HepG2 (cell line): ENCODE data around the gene BID. TPM values are rescaled to one million over a fixed set of nuclear protein-coding genes. Genes with fewer than 3 reads are reported as not detected.

Experiments used
- ATAC-seq: fragments of 200-7000 bp; cut with Tn5 transposase; 3 replicates; pipeline ENCODE4 v1.9.1; 2020; ENCODE audit warnings: mild to moderate bottlenecking, moderate library complexity
- BruUV-seq: library from RNA; stranded (reverse); fragments of 400-500 nt; replicated peaks from 2 replicates; lab custom pipeline; 2021; lab: Mats Ljungman, UMichigan
- CTCF ChIA-PET: fragments of 300-600 bp; formaldehyde crosslinking; extraction: SDS; loops from one replicate; lab custom pipeline; 2021; ENCODE audit warnings: low total read pairs, inconsistent platforms, low intra/inter-chr PET ratio; lab: Yijun Ruan, JAX
- POLR2A ChIA-PET: fragments of 350-600 bp; sonication (Branson Sonifier 250); formaldehyde crosslinking; loops from one replicate; lab custom pipeline; 2020; ENCODE audit warnings: antibody characterized with exemption, inconsistent platforms; lab: Yijun Ruan, JAX
- DNase-seq: peaks from one replicate; pipeline ENCODE4 v3.0.0-alpha.2; 2015; ENCODE audit warnings: low spot score
- FAIRE-seq: peaks from 3 replicates; lab custom pipeline; 2011; peaks lifted over from hg19 to GRCh38; lab: Jason Lieb, UNC
- H2AFZ ChIP-seq: one replicate; pipeline ENCODE4 v1.6.1; 2011; ENCODE audit warnings: low read length, inconsistent platforms
- H3K27ac ChIP-seq: fragments of 300-600 bp; 3 replicates; pipeline ENCODE4 v1.8.0; 2011; ENCODE audit warnings: mixed run types, mild to moderate bottlenecking, mixed read lengths, low read length, inconsistent platforms; ENCODE audit not compliant: insufficient read depth; ENCODE audit errors: extremely low read length
- H3K27me3 ChIP-seq, 2 experiments: fragments of 200-600 bp in 1 of 2; 2 replicates in 1 of 2; 3 replicates in 1 of 2; pipeline versions ENCODE4 v1.6.0 to v1.8.0; 2011; ENCODE audit warnings: low read length in 2 of 2, mild to moderate bottlenecking in 2 of 2, moderate library complexity in 2 of 2, inconsistent platforms in 1 of 2; ENCODE audit not compliant: insufficient read depth in 2 of 2, control insufficient read depth in 1 of 2
- H3K36me3 ChIP-seq, 2 experiments: fragments of 200-600 bp in 1 of 2; replicated peaks in 1 of 2; 2 replicates in 1 of 2; 3 replicates in 1 of 2; pipeline versions ENCODE4 v1.5.1 to v1.8.0; 2011; ENCODE audit warnings: low read length in 2 of 2, inconsistent platforms in 1 of 2; ENCODE audit not compliant: insufficient read depth in 2 of 2, control insufficient read depth in 1 of 2
- H3K4me1 ChIP-seq: 2 replicates; pipeline ENCODE4 v1.5.1; 2012; ENCODE audit warnings: low read length, inconsistent platforms; ENCODE audit not compliant: insufficient read depth
- H3K4me2 ChIP-seq: 2 replicates; pipeline ENCODE4 v1.6.0; 2011; ENCODE audit warnings: low read depth, low read length, inconsistent platforms
- H3K4me3 ChIP-seq, 3 experiments: fragments of 200-600 bp in 1 of 3; sonication (generic), shearing (Covaris generic) in 1 of 3; replicated peaks in 1 of 3; 2 replicates each; pipeline ENCODE4 v1.5.1; 2011 to 2016; ENCODE audit warnings: low read length in 3 of 3, inconsistent platforms in 2 of 3, low read depth in 2 of 3, mild to moderate bottlenecking in 2 of 3, control low read depth in 1 of 3, mixed read lengths in 1 of 3; ENCODE audit not compliant: insufficient read depth in 1 of 3
- H3K79me2 ChIP-seq: one replicate; pipeline ENCODE4 v1.6.1; 2011; ENCODE audit warnings: low read length, inconsistent platforms; ENCODE audit not compliant: insufficient read depth
- H3K9ac ChIP-seq: 2 replicates; pipeline ENCODE4 v1.6.0; 2011; ENCODE audit warnings: mild to moderate bottlenecking, low read depth, low read length, inconsistent platforms; ENCODE audit not compliant: insufficient read depth
- H3K9me3 ChIP-seq: 2 replicates; pipeline ENCODE4 v1.5.1; 2012; ENCODE audit warnings: mild to moderate bottlenecking, low read length
- H4K20me1 ChIP-seq: 2 replicates; pipeline ENCODE4 v1.6.0; 2011; ENCODE audit warnings: inconsistent platforms, mild to moderate bottlenecking, low read length, moderate library complexity; ENCODE audit not compliant: insufficient read depth
- ATAD3A ChIP-seq: sonication (generic); formaldehyde crosslinking; IDR thresholded peaks from 2 replicates; pipeline ENCODE4 v1.4.0; 2020; ENCODE audit warnings: missing genetic modification reagents
- HDAC2 ChIP-seq: sonication (generic); formaldehyde crosslinking; IDR thresholded peaks from 2 replicates; pipeline ENCODE4 v1.4.0; 2020; ENCODE audit warnings: missing genetic modification reagents
- KDM5A ChIP-seq: fragments of 200-600 bp; sonication (generic); IDR thresholded peaks from 2 replicates; pipeline ENCODE4 v1.7.0; 2018; ENCODE audit warnings: antibody characterized with exemption, mild to moderate bottlenecking, low read length, borderline replicate concordance
- NFKBIZ ChIP-seq: IDR thresholded peaks from 2 replicates; pipeline ENCODE4 v1.6.1; 2018; ENCODE audit warnings: missing genetic modification reagents, missing compliant biosample characterization
- SNRNP70 ChIP-seq: fragments of 200-400 bp; formaldehyde crosslinking; IDR thresholded peaks from 2 replicates; pipeline ENCODE4 v1.6.1; 2017; ENCODE audit warnings: mild to moderate bottlenecking, low read depth, low read length, moderate library complexity
- THYN1 ChIP-seq: sonication (generic); formaldehyde crosslinking; IDR thresholded peaks from 2 replicates; pipeline ENCODE4 v1.8.1; 2023; ENCODE audit warnings: low read depth, mild to moderate bottlenecking, moderate library complexity, missing genetic modification reagents, borderline replicate concordance
- XRCC5 ChIP-seq: fragments of 200-400 bp; formaldehyde crosslinking; optimal IDR thresholded peaks from 2 replicates; pipeline ENCODE3; 2017; ENCODE audit warnings: mild to moderate bottlenecking, low read length
- ZBTB38 ChIP-seq: sonication (generic); formaldehyde crosslinking; IDR thresholded peaks from 2 replicates; pipeline ENCODE4 v1.5.1; 2020; ENCODE audit warnings: mild to moderate bottlenecking, missing genetic modification reagents
- ZNF260 ChIP-seq: sonication (generic); formaldehyde crosslinking; IDR thresholded peaks from 2 replicates; pipeline ENCODE4 v1.4.0; 2020; ENCODE audit warnings: missing genetic modification reagents, low read depth, mild to moderate bottlenecking, borderline replicate concordance
- WGBS: methylation state at CpG from one replicate; pipeline ENCODE4 v1.1.6; 2017; ENCODE audit warnings: low lambda C conversion rate; 5-methylcytosine and 5-hydroxymethylcytosine counted together
- in situ Hi-C: cut with HindIII; loops from 2 replicates; pipeline ENCODE4 v1.10.0; 2017; ENCODE audit warnings: low pct_unique_long_range_greater_than_20kb; ENCODE audit not compliant: extremely low pct_ligation_motif_present
- intact Hi-C: fragments of 100-400 bp; cut with micrococcal nuclease; formaldehyde crosslinking; loops from one replicate; pipeline ENCODE4 v1.10.0; 2022; ENCODE audit not compliant: unreplicated experiment
- polyA plus RNA-seq, 8 experiments: library from polyadenylated mRNA; depleted of rRNA in 3 of 8; stranded (reverse) in 7 of 8; unstranded in 1 of 8; fragments of >200 nt; fragmentation: Illumina TruSeq in 4 of 8; extraction: Trizol in 4 of 8; gene quantifications; 2 replicates each; pipeline versions ENCODE4 v1.2.1 to v1.2.3, GENCODE V29; 2011 to 2016; ENCODE audit warnings: low read depth in 4 of 8, missing spikeins in 1 of 8, mixed read lengths in 1 of 8; ENCODE audit not compliant: insufficient read depth in 1 of 8
- total RNA-seq, 5 experiments: library from RNA; depleted of rRNA; stranded (reverse); fragments of >200 nt; fragmentation: Illumina TruSeq; extraction: Trizol; gene quantifications; 2 replicates each; pipeline ENCODE4 v1.2.3, GENCODE V29; 2016; ENCODE audit warnings: low read depth in 1 of 5
- TF ChIP-seq, protein P1 (sequence below): sonication (generic); formaldehyde crosslinking; IDR thresholded peaks from one replicate; pipeline ENCODE4 v1.5.1; 2020; ENCODE audit warnings: mild to moderate bottlenecking, missing genetic modification reagents; ENCODE audit errors: not compliant biosample characterization
- TF ChIP-seq, protein P2 (sequence below): sonication (generic); formaldehyde crosslinking; IDR thresholded peaks from 2 replicates; pipeline ENCODE4 v1.4.0; 2020; ENCODE audit warnings: missing genetic modification reagents

The BID gene
- total and polyA plus RNA-seq, 2 of the 13 experiments (the other 11 are each of a cell fraction or from before 2014, with no cell fraction given) = 35.3 to 51.7 TPM

DNA sequence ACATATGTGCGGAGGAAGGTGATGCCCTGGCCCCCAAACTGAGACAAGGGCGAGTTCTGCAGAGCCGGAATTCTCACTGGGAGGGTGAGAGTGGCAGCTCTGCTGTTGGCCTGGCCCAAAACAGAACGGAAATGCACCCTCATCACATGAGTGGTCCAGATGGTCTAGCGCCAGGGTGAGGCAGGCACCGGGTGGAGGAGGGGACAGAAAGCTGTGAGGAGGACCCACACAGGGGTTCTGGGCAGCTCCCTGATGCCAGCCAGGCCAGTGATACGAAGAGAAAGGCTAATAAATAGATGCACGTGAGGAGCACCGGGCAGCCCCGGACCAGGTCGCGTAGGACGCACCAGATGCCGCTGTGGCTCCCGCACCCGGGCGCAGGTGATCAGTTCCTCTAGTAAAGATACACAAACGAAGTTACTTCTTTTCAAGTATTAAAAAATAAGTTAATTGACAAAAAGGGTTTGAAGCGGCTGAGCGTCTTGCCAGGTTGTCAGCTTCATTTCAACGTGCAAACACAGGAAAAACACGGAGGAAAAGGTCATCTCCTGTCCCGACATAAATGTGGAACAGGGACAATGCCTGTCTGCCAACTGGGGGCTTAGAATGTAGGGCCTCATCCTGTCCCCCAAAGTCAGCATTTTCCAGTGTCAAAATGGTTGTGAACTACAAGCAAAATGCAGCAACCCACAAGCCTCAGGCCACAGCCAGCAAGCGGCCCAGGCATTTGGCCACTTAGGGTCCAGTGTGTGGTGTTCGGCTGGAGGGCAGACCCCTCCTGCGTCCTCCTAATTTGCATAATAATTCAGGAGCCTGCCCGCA, 15.3 kb upstream of the BID start:
- FAIRE-seq (no peak), DNase-seq (no peak), ATAC-seq (no peak)
- in situ Hi-C loops (no loop called here), intact Hi-C loops (no loop called here)
- H3K4me3 ChIP-seq = no peak overlapping the region
- no peaks in the 10 kb centered on the region for H3K9me3 ChIP-seq
- H3K36me3 ChIP-seq = peaks cover 4 to 6% of the 10 kb centered on the region in 2 experiments; a peak in 2 of 5 replicates
- H3K4me1 ChIP-seq = peaks cover 29% of the 10 kb centered on the region
- H4K20me1 ChIP-seq = no peaks in the 10 kb centered on the region
- 94% methylated on average over 27 of the region's 27 CpGs for WGBS
- H3K4me2 ChIP-seq = no peak overlapping the region
- no TSS peak for BruUV-seq
- POLR2A ChIA-PET = no interaction called here
- no peak overlapping the region for H3K9ac ChIP-seq
- CTCF ChIA-PET = no interaction called here
- no peaks in the 10 kb centered on the region for H3K27me3 ChIP-seq
- H3K79me2 ChIP-seq = no peaks in the 10 kb centered on the region
- H3K27ac ChIP-seq = no peak overlapping the region
- H2AFZ ChIP-seq = no peak overlapping the region
- TF ChIP-seq SNRNP70 = no peak
- no peak for TF ChIP-seq HDAC2 (CRISPR knock-in tag)
- no peak for TF ChIP-seq ZNF260
- TF ChIP-seq, protein P1, sequence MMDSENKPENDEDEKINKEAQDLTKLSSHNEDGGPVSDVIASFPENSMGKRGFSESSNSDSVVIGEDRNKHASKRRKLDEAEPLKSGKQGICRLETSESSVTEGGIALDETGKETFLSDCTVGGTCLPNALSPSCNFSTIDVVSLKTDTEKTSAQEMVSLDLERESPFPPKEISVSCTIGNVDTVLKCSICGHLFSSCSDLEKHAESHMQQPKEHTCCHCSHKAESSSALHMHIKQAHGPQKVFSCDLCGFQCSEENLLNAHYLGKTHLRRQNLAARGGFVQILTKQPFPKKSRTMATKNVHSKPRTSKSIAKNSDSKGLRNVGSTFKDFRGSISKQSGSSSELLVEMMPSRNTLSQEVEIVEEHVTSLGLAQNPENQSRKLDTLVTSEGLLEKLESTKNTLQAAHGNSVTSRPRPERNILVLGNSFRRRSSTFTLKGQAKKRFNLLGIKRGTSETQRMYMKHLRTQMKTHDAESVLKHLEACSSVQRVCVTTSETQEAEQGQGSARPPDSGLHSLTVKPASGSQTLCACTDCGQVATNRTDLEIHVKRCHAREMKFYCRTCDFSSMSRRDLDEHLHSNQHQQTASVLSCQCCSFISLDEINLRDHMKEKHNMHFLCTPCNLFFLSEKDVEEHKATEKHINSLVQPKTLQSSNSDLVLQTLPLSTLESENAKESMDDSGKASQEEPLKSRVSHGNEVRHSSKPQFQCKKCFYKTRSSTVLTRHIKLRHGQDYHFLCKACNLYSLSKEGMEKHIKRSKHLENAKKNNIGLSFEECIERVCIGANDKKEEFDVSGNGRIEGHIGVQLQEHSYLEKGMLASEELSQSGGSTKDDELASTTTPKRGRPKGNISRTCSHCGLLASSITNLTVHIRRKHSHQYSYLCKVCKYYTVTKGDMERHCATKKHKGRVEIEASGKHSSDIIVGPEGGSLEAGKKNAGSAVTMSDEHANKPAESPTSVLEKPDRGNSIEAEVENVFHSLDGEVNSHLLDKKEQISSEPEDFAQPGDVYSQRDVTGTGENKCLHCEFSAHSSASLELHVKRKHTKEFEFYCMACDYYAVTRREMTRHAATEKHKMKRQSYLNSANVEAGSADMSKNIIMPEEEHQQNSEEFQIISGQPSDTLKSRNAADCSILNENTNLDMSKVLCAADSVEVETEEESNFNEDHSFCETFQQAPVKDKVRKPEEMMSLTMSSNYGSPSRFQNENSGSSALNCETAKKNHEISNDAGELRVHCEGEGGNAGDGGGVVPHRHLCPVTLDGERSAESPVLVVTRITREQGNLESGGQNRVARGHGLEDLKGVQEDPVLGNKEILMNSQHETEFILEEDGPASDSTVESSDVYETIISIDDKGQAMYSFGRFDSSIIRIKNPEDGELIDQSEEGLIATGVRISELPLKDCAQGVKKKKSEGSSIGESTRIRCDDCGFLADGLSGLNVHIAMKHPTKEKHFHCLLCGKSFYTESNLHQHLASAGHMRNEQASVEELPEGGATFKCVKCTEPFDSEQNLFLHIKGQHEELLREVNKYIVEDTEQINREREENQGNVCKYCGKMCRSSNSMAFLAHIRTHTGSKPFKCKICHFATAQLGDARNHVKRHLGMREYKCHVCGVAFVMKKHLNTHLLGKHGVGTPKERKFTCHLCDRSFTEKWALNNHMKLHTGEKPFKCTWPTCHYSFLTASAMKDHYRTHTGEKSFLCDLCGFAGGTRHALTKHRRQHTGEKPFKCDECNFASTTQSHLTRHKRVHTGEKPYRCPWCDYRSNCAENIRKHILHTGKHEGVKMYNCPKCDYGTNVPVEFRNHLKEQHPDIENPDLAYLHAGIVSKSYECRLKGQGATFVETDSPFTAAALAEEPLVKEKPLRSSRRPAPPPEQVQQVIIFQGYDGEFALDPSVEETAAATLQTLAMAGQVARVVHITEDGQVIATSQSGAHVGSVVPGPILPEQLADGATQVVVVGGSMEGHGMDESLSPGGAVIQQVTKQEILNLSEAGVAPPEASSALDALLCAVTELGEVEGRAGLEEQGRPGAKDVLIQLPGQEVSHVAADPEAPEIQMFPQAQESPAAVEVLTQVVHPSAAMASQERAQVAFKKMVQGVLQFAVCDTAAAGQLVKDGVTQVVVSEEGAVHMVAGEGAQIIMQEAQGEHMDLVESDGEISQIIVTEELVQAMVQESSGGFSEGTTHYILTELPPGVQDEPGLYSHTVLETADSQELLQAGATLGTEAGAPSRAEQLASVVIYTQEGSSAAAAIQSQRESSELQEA (CRISPR knock-in tag) = no peak
- no peak for TF ChIP-seq ZBTB38 (CRISPR knock-in tag)
- no peak for TF ChIP-seq NFKBIZ (CRISPR knock-in tag)
- no peak for TF ChIP-seq KDM5A
- TF ChIP-seq THYN1 = no peak
- TF ChIP-seq ATAD3A (CRISPR knock-in tag) = no peak
- no peak for TF ChIP-seq XRCC5
- TF ChIP-seq, protein P2, sequence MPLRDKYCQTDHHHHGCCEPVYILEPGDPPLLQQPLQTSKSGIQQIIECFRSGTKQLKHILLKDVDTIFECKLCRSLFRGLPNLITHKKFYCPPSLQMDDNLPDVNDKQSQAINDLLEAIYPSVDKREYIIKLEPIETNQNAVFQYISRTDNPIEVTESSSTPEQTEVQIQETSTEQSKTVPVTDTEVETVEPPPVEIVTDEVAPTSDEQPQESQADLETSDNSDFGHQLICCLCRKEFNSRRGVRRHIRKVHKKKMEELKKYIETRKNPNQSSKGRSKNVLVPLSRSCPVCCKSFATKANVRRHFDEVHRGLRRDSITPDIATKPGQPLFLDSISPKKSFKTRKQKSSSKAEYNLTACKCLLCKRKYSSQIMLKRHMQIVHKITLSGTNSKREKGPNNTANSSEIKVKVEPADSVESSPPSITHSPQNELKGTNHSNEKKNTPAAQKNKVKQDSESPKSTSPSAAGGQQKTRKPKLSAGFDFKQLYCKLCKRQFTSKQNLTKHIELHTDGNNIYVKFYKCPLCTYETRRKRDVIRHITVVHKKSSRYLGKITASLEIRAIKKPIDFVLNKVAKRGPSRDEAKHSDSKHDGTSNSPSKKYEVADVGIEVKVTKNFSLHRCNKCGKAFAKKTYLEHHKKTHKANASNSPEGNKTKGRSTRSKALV (CRISPR knock-in tag) = no peak
